ENCODE data around the gene TPI1. TPM values are rescaled to one million over a fixed set of nuclear protein-coding genes. Genes with fewer than 3 reads are reported as not detected.

The TPI1 gene
- total RNA-seq, 2 donors from 2014 or later: 805 to 1,294 TPM

DNA sequence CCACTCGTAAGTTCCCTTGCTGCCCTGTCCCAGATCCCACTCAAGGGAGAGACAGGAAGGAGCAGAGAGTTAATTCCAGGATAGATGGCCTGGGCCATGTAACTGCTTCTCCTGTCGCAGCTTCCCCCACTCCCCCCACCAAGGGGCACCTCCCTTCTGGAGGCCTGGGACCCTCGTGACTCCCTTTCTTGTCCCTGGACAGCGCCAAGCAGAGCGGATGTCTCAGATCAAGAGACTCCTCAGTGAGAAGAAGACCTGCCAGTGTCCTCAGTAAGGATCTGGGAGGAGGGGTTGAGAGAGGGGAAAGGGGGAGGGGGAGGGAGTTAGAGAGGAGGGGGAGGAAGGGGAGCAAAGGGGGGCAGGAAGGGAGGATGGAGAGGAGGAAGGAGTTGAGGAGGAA is 48.7 kb upstream of the TPI1 start:
- H3K36me3 Mint-ChIP-seq (ENCODE audit: low read depth): no peaks in the 10 kb centered on the region
- peaks cover 9% of the 10 kb centered on the region for H3K4me1 ChIP-seq (ENCODE audit: control insufficient read depth, insufficient read depth, low read length)
- H3K4me1 Mint-ChIP-seq: peaks cover 52% of the 10 kb centered on the region
- H3K27me3 Mint-ChIP-seq (ENCODE audit: insufficient read depth): peaks cover 80% of the 10 kb centered on the region
- H3K9me3 ChIP-seq (ENCODE audit: control insufficient read depth, low read length): no peaks in the 10 kb centered on the region
- no peak overlapping the region for H3K4me3 ChIP-seq (ENCODE audit: low read length)
- H3K36me3 ChIP-seq (ENCODE audit: control insufficient read depth, insufficient read depth, low read length): no peaks in the 10 kb centered on the region
- H3K4me3 Mint-ChIP-seq: no peak overlapping the region
- H3K27ac Mint-ChIP-seq: peak overlapping the region; percentile 68
- TF ChIP-seq CTCF (conservative IDR thresholded peaks at IDR 0.05): no peak
- no peak for DNase-seq
- H3K9me3 Mint-ChIP-seq: no peaks in the 10 kb centered on the region
- H3K27ac ChIP-seq (ENCODE audit: low read depth, low read length): peak overlapping the region; percentile 58
- H3K27me3 ChIP-seq (ENCODE audit: control insufficient read depth, insufficient read depth, low read length, poor library complexity, severe bottlenecking): peaks cover 35% of the 10 kb centered on the region
- 92% methylated on average over 5 of the region's 5 CpGs; no CpG with 5 or more reads in 1 of the 2 experiments for WGBS, 2 experiments (ENCODE audit: insufficient coverage in 1 of 2, insufficient read length in 1 of 2)
- no peak overlapping the region for H3K9ac ChIP-seq (ENCODE audit: extremely low read depth, low read length, poor library complexity, severe bottlenecking)

DNA sequence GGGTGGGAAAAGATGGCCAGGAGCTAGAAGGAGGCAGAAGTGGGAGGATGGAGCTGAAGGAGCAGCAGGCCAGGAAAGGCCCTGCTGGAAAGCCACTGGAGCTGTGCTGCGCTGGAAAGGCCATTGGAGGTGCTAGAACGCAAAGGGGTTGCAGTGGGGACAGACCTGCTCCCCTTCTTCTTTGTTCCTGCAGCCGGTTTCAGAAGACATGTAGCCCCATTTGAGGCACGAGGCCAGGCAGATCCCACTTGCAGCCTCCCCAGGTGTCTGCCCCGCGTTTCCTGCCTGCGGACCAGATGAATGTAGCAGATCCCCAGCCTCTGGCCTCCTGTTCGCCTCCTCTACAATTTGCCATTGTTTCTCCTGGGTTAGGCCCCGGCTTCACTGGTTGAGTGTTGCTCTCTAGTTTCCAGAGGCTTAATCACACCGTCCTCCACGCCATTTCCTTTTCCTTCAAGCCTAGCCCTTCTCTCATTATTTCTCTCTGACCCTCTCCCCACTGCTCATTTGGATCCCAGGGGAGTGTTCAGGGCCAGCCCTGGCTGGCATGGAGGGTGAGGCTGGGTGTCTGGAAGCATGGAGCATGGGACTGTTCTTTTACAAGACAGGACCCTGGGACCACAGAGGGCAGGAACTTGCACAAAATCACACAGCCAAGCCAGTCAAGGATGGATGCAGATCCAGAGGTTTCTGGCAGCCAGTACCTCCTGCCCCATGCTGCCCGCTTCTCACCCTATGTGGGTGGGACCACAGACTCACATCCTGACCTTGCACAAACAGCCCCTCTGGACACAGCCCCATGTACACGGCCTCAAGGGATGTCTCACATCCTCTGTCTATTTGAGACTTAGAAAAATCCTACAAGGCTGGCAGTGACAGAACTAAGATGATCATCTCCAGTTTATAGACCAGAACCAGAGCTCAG is 48.0 kb upstream of the TPI1 start:
- Histone ChIP-seq H3K27me3 (ENCODE audit: control insufficient read depth, insufficient read depth, low read length, poor library complexity, severe bottlenecking) (peaks cover 30% of the 10 kb centered on the region), H3K4me3 (ENCODE audit: low read length) (no peak overlapping the region), H3K9ac (ENCODE audit: extremely low read depth, low read length, poor library complexity, severe bottlenecking) (no peak overlapping the region), H3K9me3 (ENCODE audit: control insufficient read depth, low read length) (no peaks in the 10 kb centered on the region), H3K27ac (ENCODE audit: low read depth, low read length) (no peak overlapping the region), H3K36me3 (ENCODE audit: control insufficient read depth, insufficient read depth, low read length) (no peaks in the 10 kb centered on the region), H3K4me1 (ENCODE audit: control insufficient read depth, insufficient read depth, low read length) (peaks cover 7% of the 10 kb centered on the region)
- H3K27me3 Mint-ChIP-seq (ENCODE audit: insufficient read depth): peaks cover 80% of the 10 kb centered on the region
- peak; percentile 72 for DNase-seq
- no peaks in the 10 kb centered on the region for H3K9me3 Mint-ChIP-seq
- H3K4me3 Mint-ChIP-seq: no peak overlapping the region
- peaks cover 48% of the 10 kb centered on the region for H3K4me1 Mint-ChIP-seq
- no peaks in the 10 kb centered on the region for H3K36me3 Mint-ChIP-seq (ENCODE audit: low read depth)
- TF ChIP-seq CTCF (conservative IDR thresholded peaks at IDR 0.05): peak; percentile 54
- peak overlapping the region; percentile 32 for H3K27ac Mint-ChIP-seq
- 82 to 86% methylated on average over 8 to 13 of the region's 13 CpGs for WGBS, 2 experiments (ENCODE audit: insufficient coverage in 1 of 2, insufficient read length in 1 of 2)

DNA sequence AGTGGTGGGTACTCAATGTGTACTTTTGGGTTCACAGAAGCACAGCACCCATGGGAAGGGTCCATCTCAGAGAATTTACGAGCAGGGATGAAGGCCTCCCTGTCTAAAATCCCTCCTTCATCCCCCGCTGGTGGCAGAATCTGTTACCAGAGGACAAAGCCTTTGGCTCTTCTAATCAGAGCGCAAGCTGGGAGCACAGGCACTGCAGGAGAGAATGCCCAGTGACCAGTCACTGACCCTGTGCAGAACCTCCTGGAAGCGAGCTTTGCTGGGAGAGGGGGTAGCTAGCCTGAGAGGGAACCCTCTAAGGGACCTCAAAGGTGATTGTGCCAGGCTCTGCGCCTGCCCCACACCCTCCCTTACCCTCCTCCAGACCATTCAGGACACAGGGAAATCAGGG is 47.2 kb upstream of the TPI1 start:
- Mint-ChIP-seq H3K27me3 (ENCODE audit: insufficient read depth) (peaks cover 80% of the 10 kb centered on the region), H3K9me3 (no peaks in the 10 kb centered on the region), H3K36me3 (ENCODE audit: low read depth) (no peaks in the 10 kb centered on the region), H3K4me1 (peaks cover 54% of the 10 kb centered on the region), H3K4me3 (peak overlapping the region; percentile 69), H3K27ac (no peak overlapping the region)
- Histone ChIP-seq H3K9me3 (ENCODE audit: control insufficient read depth, low read length) (no peaks in the 10 kb centered on the region), H3K36me3 (ENCODE audit: control insufficient read depth, insufficient read depth, low read length) (no peaks in the 10 kb centered on the region), H3K27me3 (ENCODE audit: control insufficient read depth, insufficient read depth, low read length, poor library complexity, severe bottlenecking) (peaks cover 28% of the 10 kb centered on the region), H3K9ac (ENCODE audit: extremely low read depth, low read length, poor library complexity, severe bottlenecking) (no peak overlapping the region), H3K27ac (ENCODE audit: low read depth, low read length) (peak overlapping the region; percentile 78), H3K4me3 (ENCODE audit: low read length) (no peak overlapping the region), H3K4me1 (ENCODE audit: control insufficient read depth, insufficient read depth, low read length) (peaks cover 7% of the 10 kb centered on the region)
- no peak for TF ChIP-seq CTCF (conservative IDR thresholded peaks at IDR 0.05)
- WGBS, 2 experiments (ENCODE audit: insufficient coverage in 1 of 2, insufficient read length in 1 of 2): 64 to 71% methylated on average over 5 of the region's 5 CpGs
- peak; percentile 58 for DNase-seq
